Measurements from ENCODE around the gene ST8SIA5. TPM values are rescaled to one million over a fixed set of nuclear protein-coding genes. Genes with fewer than 3 reads are reported as not detected.

Gene ST8SIA5
- total RNA-seq, 1 donor from 2014 or later, result 0.29 TPM

GRCh38 chr18:46672062-46672970 is 84.5 kb downstream of the ST8SIA5 start:
- no peak for DNase-seq (ENCODE audit: low spot score)

- no peak for DNase-seq (ENCODE audit: low spot score)
These were observed 88.2 kb downstream of the ST8SIA5 start for GRCh38 chr18:46668694-46669093.

- no peak for DNase-seq (ENCODE audit: low spot score)
These were observed 88.7 kb downstream of the ST8SIA5 start for GRCh38 chr18:46668135-46668534.

- DNase-seq (ENCODE audit: low spot score), result no peak
These were observed 93.3 kb downstream of the ST8SIA5 start for GRCh38 chr18:46663539-46663938.

- no peak for DNase-seq (ENCODE audit: low spot score)
These were observed 95.7 kb downstream of the ST8SIA5 start for GRCh38 chr18:46660957-46661749.

- DNase-seq (ENCODE audit: low spot score), result no peak
These were observed 97.4 kb downstream of the ST8SIA5 start for GRCh38 chr18:46659484-46659883.

- DNase-seq (ENCODE audit: low spot score), result no peak
These were observed 99.5 kb downstream of the ST8SIA5 start, which contains the start of gene LOXHD1 for GRCh38 chr18:46657115-46657955. Gene LOXHD1 (minus strand): TSS chr18:46657220. CDS start chr18:46657033, 187 bp downstream.

- DNase-seq (ENCODE audit: low spot score), result no peak
These were observed 100.3 kb downstream of the ST8SIA5 start for GRCh38 chr18:46656326-46657114.

GRCh38 chr18:46652372-46652771 is 104.5 kb downstream of the ST8SIA5 start:
- DNase-seq (ENCODE audit: low spot score), result no peak

- no peak for DNase-seq (ENCODE audit: low spot score)
These were observed 106.2 kb downstream of the ST8SIA5 start for GRCh38 chr18:46650681-46651080.

GRCh38 chr18:46649071-46649862 is 107.6 kb downstream of the ST8SIA5 start:
- no peak for DNase-seq (ENCODE audit: low spot score)

- DNase-seq (ENCODE audit: low spot score), result no peak
These were observed 110.4 kb downstream of the ST8SIA5 start for GRCh38 chr18:46646468-46646867.

- no peak for DNase-seq (ENCODE audit: low spot score)
These were observed 114.3 kb downstream of the ST8SIA5 start for GRCh38 chr18:46642561-46642960.

- no peak for DNase-seq (ENCODE audit: low spot score)
These were observed 114.9 kb downstream of the ST8SIA5 start for GRCh38 chr18:46641917-46642316.

- no peak for DNase-seq (ENCODE audit: low spot score)
These were observed 117.5 kb downstream of the ST8SIA5 start for GRCh38 chr18:46639386-46639785.

GRCh38 chr18:46636040-46636630 is 120.7 kb downstream of the ST8SIA5 start:
- DNase-seq (ENCODE audit: low spot score), result no peak

GRCh38 chr18:46632401-46633071 is 124.3 kb downstream of the ST8SIA5 start:
- no peak for DNase-seq (ENCODE audit: low spot score)

GRCh38 chr18:46630991-46631390 is 125.9 kb downstream of the ST8SIA5 start:
- DNase-seq (ENCODE audit: low spot score), result no peak

- DNase-seq (ENCODE audit: low spot score), result no peak
These were observed 126.7 kb downstream of the ST8SIA5 start for GRCh38 chr18:46630160-46630559.
